ENCODE measurements around the gene TSFM.

DNA sequence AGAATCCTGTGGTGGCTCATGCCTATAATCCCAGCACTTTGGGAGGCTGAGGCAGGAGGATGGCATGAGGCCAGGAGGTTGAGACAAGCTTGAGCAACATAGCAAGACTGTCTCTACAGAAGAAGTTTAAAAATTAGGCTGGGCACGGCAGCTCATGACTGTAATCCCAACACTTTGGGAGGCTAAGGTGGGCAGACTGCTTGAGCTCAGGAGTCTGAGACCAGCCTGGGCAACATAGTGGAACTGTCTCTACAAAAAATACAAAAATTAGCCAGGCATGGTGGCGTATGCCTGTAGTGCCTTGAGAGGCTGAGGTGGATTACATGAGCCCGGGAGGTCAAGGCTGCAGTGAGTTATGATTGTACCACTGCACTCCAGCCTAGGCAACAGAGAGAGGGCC is 14.7 kb upstream of the TSFM start:
- TF ChIP-seq, protein P1, sequence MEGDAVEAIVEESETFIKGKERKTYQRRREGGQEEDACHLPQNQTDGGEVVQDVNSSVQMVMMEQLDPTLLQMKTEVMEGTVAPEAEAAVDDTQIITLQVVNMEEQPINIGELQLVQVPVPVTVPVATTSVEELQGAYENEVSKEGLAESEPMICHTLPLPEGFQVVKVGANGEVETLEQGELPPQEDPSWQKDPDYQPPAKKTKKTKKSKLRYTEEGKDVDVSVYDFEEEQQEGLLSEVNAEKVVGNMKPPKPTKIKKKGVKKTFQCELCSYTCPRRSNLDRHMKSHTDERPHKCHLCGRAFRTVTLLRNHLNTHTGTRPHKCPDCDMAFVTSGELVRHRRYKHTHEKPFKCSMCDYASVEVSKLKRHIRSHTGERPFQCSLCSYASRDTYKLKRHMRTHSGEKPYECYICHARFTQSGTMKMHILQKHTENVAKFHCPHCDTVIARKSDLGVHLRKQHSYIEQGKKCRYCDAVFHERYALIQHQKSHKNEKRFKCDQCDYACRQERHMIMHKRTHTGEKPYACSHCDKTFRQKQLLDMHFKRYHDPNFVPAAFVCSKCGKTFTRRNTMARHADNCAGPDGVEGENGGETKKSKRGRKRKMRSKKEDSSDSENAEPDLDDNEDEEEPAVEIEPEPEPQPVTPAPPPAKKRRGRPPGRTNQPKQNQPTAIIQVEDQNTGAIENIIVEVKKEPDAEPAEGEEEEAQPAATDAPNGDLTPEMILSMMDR (IDR thresholded peaks at IDR 0.05; ENCODE audit: low read length), result no peak
- no peak for TF ChIP-seq EZH2 (IDR thresholded peaks at IDR 0.05; ENCODE audit: borderline replicate concordance, low read length)

Data from OCI-LY1 (cell line).